Erythroblast (primary cell): ENCODE data around the gene C14orf180.

Experiments used
- GATA1 ChIP-seq: IDR thresholded peaks from 2 replicates; pipeline ENCODE4 v1.6.1; 2011; ENCODE audit warnings: low read depth, mild to moderate bottlenecking, control low read depth, low read length, moderate library complexity
- POLR2A ChIP-seq: IDR thresholded peaks from 2 replicates; pipeline ENCODE4 v1.6.1; 2011; ENCODE audit warnings: mild to moderate bottlenecking, low read length

- no peak for TF ChIP-seq POLR2A
- no peak for TF ChIP-seq GATA1
These were observed 14.9 kb downstream of the C14orf180 start for GRCh38 chr14:104594310-104595046.
